Neutrophil (primary cell): Measurements from ENCODE around the gene MGARP.

ENCODE experiments used
- H3K27ac ChIP-seq: fragments of 200-600 bp; sonication (generic); 2 replicates; pipeline ENCODE4 v1.5.1; 2016; ENCODE audit warnings: mild to moderate bottlenecking, moderate library complexity
- H3K27me3 ChIP-seq: fragments of 200-600 bp; sonication (generic); 2 replicates; pipeline ENCODE4 v1.6.0; 2016; ENCODE audit warnings: mild to moderate bottlenecking
- H3K36me3 ChIP-seq: fragments of 200-600 bp; sonication (generic); 2 replicates; pipeline ENCODE4 v1.5.1; 2017
- H3K4me1 ChIP-seq, 2 experiments: fragments of 200-600 bp in 1 of 2; sonication (generic) in 1 of 2; 1 replicate in 1 of 2; 2 replicates in 1 of 2; pipeline versions ENCODE4 v1.5.1 to v1.6.1; 2013 to 2016; ENCODE audit warnings: low read depth in 1 of 2, low read length in 1 of 2, mild to moderate bottlenecking in 1 of 2, moderate library complexity in 1 of 2; ENCODE audit not compliant: control insufficient read depth in 1 of 2, insufficient read depth in 1 of 2
- H3K4me3 ChIP-seq, 2 experiments: fragments of 200-600 bp in 1 of 2; sonication (generic) in 1 of 2; 1 replicate in 1 of 2; 2 replicates in 1 of 2; pipeline ENCODE4 v1.5.1; 2013 to 2016; ENCODE audit warnings: low read depth in 1 of 2, low read length in 1 of 2, mild to moderate bottlenecking in 1 of 2, moderate library complexity in 1 of 2
- H3K9me3 ChIP-seq: fragments of 200-600 bp; sonication (generic); 2 replicates; pipeline ENCODE4 v1.5.1; 2016
- TF ChIP-seq, protein P1 (sequence below): fragments of 200-600 bp; sonication (generic); IDR thresholded peaks from 2 replicates; pipeline ENCODE4 v1.5.1; 2016; ENCODE audit warnings: antibody characterized with exemption

The MGARP gene

DNA sequence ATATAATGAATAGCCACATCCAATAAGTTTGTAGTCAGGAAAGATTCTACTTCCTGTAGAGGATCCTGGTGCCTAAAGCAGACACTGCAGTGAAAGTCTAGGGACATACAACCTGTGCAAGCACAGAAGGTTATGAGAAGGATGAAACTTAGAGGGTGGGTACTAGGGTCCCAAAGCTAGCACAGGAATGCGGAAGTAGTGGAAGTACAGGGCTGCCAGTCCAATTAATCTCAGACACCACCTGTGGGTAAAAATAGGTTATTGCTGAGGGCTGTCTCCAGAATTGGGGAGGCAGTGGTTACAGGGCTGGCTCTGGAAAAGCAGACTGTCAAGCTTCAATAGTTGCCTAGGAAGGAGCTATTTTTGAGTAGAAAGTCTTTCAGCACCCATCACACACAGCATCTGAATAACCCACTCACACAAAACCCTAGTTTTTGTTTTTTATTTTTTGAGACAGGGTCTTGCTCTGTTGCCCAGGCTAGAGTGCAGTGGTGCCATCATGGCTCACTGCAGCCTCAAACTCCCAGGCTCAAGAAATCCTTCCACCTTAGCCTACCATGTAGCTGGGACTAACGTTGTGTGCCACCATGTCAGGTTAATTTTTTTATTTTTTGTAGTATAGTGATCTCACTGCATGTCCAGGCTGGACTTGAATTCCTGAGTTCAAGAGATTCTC lies 52.2 kb downstream of the MGARP start:
- H3K27ac ChIP-seq: no peak overlapping the region
- H3K4me3 ChIP-seq: no peak overlapping the region
- no peaks in the 10 kb centered on the region for H3K36me3 ChIP-seq
- no peaks in the 10 kb centered on the region for H3K27me3 ChIP-seq
- peaks cover 0 to 3% of the 10 kb centered on the region in 2 experiments for H3K4me1 ChIP-seq
- H3K9me3 ChIP-seq: no peaks in the 10 kb centered on the region
- TF ChIP-seq, protein P1, sequence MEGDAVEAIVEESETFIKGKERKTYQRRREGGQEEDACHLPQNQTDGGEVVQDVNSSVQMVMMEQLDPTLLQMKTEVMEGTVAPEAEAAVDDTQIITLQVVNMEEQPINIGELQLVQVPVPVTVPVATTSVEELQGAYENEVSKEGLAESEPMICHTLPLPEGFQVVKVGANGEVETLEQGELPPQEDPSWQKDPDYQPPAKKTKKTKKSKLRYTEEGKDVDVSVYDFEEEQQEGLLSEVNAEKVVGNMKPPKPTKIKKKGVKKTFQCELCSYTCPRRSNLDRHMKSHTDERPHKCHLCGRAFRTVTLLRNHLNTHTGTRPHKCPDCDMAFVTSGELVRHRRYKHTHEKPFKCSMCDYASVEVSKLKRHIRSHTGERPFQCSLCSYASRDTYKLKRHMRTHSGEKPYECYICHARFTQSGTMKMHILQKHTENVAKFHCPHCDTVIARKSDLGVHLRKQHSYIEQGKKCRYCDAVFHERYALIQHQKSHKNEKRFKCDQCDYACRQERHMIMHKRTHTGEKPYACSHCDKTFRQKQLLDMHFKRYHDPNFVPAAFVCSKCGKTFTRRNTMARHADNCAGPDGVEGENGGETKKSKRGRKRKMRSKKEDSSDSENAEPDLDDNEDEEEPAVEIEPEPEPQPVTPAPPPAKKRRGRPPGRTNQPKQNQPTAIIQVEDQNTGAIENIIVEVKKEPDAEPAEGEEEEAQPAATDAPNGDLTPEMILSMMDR: peak; percentile 48

DNA sequence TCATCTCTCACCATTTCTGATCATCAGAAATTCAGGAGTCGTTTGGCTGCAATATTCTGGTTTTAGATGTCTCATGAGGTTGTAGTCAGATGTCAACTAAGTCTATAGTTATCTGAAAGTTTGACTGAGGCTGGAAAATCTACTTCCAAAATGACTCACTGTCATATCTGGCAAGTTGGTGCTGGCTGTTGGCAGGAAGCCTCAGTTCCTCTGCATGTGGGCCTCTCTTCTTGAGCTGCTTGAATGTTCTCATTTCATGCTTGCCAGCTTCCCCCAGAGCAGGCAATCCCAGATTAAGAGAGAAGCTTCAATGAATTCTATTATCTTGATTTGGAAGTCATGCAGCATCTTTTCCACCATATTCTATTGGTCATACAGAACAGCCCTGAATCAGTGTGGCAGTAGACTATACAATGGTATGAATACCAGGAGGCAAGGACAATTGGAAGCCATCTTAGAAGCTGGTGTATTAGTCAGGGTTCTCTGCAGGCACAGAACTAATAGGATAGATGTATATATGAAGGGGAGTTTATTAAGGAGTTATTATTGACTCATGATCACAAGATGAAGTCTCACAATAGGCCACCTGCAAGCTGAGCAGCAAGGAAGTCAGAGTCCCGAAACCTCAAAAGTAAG lies 56.2 kb downstream of the MGARP start:
- Histone ChIP-seq H3K27me3 (no peaks in the 10 kb centered on the region), H3K4me3 (no peak overlapping the region), H3K36me3 (no peaks in the 10 kb centered on the region), H3K9me3 (no peaks in the 10 kb centered on the region), H3K27ac (no peak overlapping the region), H3K4me1 (peaks cover 6 to 11% of the 10 kb centered on the region in 2 experiments)
- TF ChIP-seq, protein P1: no peak

DNA sequence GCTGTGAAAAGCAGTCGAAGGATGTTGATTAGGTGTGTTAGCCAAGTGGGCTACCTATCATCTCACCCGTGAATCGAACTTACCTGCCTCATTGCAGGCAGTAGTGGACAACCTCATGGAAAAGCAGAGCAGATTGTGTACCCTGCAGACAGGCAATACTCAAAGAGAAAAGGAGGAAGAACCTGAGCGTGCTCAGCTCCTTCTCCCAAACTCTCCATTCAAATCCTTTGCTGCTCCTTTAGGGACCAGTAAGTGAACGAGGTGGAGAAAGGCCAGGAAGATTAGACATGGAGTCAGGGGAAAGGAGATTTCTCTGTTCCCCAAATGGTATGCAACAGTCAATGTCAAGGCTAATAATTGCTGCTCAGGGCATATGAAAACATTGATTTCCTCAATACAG lies 57.8 kb downstream of the MGARP start:
- TF ChIP-seq, protein P1: no peak
- Histone ChIP-seq H3K27me3 (no peaks in the 10 kb centered on the region), H3K27ac (no peak overlapping the region), H3K9me3 (no peaks in the 10 kb centered on the region), H3K4me3 (no peak overlapping the region), H3K4me1 (peaks cover 6 to 8% of the 10 kb centered on the region in 2 experiments), H3K36me3 (no peaks in the 10 kb centered on the region)

DNA sequence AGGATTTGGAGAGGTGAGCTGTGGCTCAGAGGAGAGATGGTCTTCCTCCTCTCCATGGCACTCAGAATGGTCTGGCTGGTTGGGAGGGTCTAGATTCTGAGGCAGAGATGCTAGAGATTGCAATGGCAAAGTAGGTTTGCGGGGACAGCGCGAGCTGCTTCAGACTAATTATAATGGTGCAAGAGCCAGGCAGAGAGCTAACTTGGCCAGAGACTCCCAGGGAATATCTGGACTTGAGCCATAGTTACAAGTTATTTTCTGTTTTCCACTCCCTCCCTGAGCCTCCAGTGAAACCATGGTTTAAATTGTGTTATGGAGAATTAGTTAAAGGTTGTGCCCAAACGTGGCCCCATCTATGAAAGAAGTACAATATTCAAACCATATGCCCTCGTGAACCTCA lies 58.3 kb downstream of the MGARP start:
- Histone ChIP-seq H3K36me3 (no peaks in the 10 kb centered on the region), H3K4me3 (no peak overlapping the region), H3K4me1 (peaks cover 6 to 8% of the 10 kb centered on the region in 2 experiments), H3K27ac (no peak overlapping the region), H3K9me3 (no peaks in the 10 kb centered on the region), H3K27me3 (no peaks in the 10 kb centered on the region)
- TF ChIP-seq, protein P1: no peak

DNA sequence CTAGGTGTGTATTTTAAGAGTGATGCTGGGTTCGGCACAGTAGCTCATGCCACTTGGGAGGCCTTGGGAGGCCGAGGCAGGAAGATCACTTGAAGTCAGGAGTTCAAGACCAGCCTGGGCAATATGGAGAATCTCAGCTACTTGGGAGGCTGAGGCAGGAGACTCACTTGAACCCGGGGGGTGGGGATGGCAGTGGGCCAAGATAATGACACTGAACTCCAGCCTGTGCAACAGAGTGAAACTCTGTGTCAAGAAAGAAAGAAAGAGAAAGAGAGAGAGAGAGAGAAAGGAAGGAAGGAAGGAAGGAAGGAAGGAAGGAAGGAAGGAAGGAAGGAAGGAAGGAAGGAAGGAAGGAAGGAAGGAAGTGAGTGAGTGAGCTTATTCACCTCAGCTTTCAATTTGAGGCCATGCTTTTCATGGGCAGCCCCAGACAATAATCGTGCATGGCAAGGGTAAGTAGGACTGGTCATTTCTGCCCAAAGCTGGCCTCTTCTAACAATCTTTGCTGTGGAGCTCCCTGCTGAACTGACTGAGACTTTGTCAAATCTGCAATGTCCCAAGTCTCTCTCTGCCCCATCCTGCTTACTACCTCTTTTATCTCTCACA lies 60.5 kb downstream of the MGARP start:
- Histone ChIP-seq H3K27ac (no peak overlapping the region), H3K9me3 (no peaks in the 10 kb centered on the region), H3K27me3 (no peaks in the 10 kb centered on the region), H3K4me1 (peaks cover 6 to 8% of the 10 kb centered on the region in 2 experiments), H3K4me3 (no peak overlapping the region), H3K36me3 (no peaks in the 10 kb centered on the region)
- TF ChIP-seq, protein P1: no peak
